ENCODE data around the gene PRICKLE4.

PRICKLE4 gene

GRCh38 chr6:41746107-41746506 lies 34.5 kb upstream of the PRICKLE4 start:
- no peak for DNase-seq (ENCODE audit: low read depth)
- no peak overlapping the region for H3K4me3 ChIP-seq (ENCODE audit: low read depth, low read length)
- TF ChIP-seq CTCF (IDR thresholded peaks at IDR 0.05; ENCODE audit: low read depth, low read length, missing control alignments), result no peak

GRCh38 chr6:41747256-41748101 lies 33.1 kb upstream of the PRICKLE4 start, which contains the start of gene PGC:
Gene PGC (minus strand): TSS chr6:41747397. CDS start chr6:41747334, 63 bp downstream.
- H3K4me3 ChIP-seq (ENCODE audit: low read depth, low read length), result no peak within 1 kb of the TSS
- no peak for DNase-seq (ENCODE audit: low read depth)
- TF ChIP-seq CTCF (IDR thresholded peaks at IDR 0.05; ENCODE audit: low read depth, low read length, missing control alignments), result no peak

- no peak overlapping the region for H3K4me3 ChIP-seq (ENCODE audit: low read depth, low read length)
- TF ChIP-seq CTCF (IDR thresholded peaks at IDR 0.05; ENCODE audit: low read depth, low read length, missing control alignments), result no peak
- no peak for DNase-seq (ENCODE audit: low read depth)
Observed at GRCh38 chr6:41748102-41748477, 32.5 kb upstream of the PRICKLE4 start.

- no peak for DNase-seq (ENCODE audit: low read depth)
- no peak overlapping the region for H3K4me3 ChIP-seq (ENCODE audit: low read depth, low read length)
- TF ChIP-seq CTCF (IDR thresholded peaks at IDR 0.05; ENCODE audit: low read depth, low read length, missing control alignments), result no peak
Observed at GRCh38 chr6:41748542-41748941, 32.0 kb upstream of the PRICKLE4 start.

GRCh38 chr6:41750374-41750773 lies 30.2 kb upstream of the PRICKLE4 start:
- no peak for DNase-seq (ENCODE audit: low read depth)
- no peak overlapping the region for H3K4me3 ChIP-seq (ENCODE audit: low read depth, low read length)
- no peak for TF ChIP-seq CTCF (IDR thresholded peaks at IDR 0.05; ENCODE audit: low read depth, low read length, missing control alignments)

GRCh38 chr6:41755895-41756294 lies 24.7 kb upstream of the PRICKLE4 start:
- TF ChIP-seq CTCF (IDR thresholded peaks at IDR 0.05; ENCODE audit: low read depth, low read length, missing control alignments), result no peak
- DNase-seq (ENCODE audit: low read depth), result no peak
- H3K4me3 ChIP-seq (ENCODE audit: low read depth, low read length), result no peak overlapping the region

- TF ChIP-seq CTCF (IDR thresholded peaks at IDR 0.05; ENCODE audit: low read depth, low read length, missing control alignments), result no peak
- no peak for DNase-seq (ENCODE audit: low read depth)
- H3K4me3 ChIP-seq (ENCODE audit: low read depth, low read length), result no peak overlapping the region
Observed at GRCh38 chr6:41756354-41756753, 24.2 kb upstream of the PRICKLE4 start.
